ENCODE measurements around the gene BLTP1.

BLTP1 gene

GRCh38 chr4:122151982-122152710 is at the start of gene BLTP1:
Gene BLTP1, plus strand, starts transcription at chr4:122152331. Its CDS starts 18,317 bp downstream, at chr4:122170648.
- peak; percentile 89 for DNase-seq

GRCh38 chr4:122104184-122104583 is 47.9 kb upstream of the BLTP1 start:
- no peak for DNase-seq

GRCh38 chr4:122107680-122108079 is 44.5 kb upstream of the BLTP1 start:
- no peak for DNase-seq

DNA sequence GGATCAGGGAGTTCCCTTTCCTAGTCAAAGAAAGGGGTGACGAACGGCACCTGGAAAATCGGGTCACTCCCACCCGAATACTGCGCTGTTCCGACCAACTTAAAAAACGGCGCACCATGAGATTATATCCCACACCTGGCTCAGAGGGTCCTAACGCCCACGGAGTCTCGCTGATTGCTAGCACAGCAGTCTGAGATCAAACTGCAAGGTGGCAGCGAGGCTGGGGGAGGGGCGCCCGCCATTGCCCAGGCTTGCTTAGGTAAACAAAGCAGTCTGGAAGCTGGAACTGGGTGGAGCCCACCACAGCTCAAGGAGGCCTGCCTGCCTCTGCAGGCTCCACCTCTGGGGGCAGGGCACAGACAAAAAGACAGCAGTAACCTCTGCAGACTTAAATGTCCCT is 41.8 kb upstream of the BLTP1 start:
- peak; percentile 9 for DNase-seq

GRCh38 chr4:122117743-122118142 is 34.4 kb upstream of the BLTP1 start:
- DNase-seq, result no peak

DNA sequence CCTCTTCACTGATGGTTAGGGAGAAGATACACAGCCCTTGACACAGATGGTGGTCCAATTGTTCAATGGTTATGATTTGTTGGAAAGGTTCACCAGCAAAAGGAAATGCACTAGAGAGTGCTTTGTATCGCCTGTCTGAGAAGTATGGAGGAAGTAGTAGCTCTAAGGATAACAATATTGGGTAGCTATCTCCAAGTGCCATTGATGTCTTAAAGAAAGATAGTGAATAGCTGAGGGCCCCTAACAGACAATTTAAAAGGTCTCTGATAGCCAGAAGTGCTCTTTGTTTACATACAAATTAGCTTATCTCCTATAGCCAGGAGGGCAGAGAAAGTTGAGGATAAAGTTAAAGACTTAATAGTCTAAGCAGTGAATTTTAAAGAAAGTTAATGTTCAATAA is 33.9 kb upstream of the BLTP1 start:
- no peak for DNase-seq

GRCh38 chr4:122119739-122120138 is 32.4 kb upstream of the BLTP1 start:
- DNase-seq, result no peak

DNA sequence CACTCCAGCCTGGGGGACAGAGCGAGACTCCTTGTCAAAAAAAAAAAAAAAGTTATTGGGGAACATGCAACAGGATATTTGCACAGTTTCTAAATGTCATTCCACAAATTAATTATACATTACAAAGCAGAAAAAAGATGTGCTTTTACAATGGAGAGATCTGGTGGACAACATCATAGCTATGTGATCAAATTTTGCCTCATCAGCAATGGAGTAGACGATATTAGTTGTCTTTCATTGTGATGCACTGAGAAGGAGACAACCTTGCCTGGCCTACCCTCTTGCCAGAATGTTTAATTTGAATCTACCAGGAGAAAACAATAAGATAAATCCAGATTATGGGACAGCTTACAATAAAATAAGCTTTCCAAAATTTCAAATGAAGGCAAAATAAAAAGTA is 30.5 kb upstream of the BLTP1 start:
- DNase-seq, result no peak

DNA sequence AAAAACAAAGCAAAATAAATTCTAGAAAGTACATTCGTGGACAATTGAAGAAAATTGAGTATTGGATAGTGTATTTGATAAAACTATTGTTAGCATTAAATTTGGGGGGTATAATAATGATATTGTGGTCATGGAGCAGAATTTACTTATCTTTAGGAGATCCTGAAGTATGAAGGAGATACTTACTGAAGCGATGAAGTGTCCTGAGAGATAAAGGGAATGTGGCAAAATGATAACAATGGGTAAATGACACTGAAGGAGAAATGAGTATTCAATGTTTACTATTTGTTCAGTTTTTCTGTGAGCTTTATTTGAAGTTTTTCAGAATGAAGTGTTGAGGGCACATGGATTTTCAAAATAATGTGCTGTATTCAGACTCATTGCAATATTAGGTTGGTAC is 30.0 kb upstream of the BLTP1 start:
- no peak for DNase-seq

DNA sequence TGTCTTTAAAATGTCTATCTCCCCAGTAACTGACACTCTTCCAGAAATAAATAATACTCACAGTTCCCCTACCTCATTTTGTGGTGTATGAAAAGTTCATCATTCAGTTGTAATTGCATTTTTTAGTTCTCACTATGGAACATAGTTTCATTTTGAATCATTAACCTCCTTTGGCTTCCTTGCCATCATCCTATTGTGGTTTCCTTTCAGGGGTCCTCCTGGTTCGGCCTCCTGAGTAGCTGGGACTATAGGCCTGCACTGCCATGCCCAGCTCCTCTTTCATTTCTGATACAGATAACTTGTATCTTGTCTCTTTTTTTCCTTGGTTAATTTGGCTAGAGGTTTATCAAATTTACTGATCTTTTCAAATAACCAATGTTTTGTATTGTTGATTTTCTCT is 23.1 kb upstream of the BLTP1 start:
- no peak for DNase-seq

DNA sequence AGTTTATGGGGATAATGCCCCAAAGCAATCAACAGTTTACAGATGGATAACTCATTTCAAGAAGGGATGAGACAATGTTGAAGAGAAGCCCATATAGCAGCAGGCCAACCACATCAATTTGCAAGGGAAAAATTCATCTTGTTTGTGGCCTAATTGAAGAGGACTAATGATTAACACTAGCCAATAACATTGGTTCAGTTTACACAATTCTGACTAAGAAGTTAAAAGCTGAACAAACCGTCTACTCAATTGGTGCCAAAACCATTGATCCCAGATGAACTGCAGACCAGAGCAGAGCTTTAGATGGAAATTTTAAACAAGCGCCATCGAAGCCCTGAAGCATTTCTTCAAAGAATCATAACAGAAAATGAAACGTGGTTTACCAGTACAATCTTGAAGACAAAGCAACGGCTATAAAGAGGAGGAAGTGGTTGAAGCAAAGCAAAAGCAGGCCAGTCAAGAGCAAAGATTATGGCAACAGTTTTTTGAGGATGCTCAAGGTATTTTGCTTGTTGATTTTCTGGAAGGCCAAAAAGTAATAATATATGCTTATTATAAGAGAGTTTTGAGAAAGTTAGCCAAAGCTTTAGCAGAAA is 20.5 kb upstream of the BLTP1 start:
- DNase-seq, result no peak

GRCh38 chr4:122132891-122133290 is 19.2 kb upstream of the BLTP1 start:
- no peak for DNase-seq

DNA sequence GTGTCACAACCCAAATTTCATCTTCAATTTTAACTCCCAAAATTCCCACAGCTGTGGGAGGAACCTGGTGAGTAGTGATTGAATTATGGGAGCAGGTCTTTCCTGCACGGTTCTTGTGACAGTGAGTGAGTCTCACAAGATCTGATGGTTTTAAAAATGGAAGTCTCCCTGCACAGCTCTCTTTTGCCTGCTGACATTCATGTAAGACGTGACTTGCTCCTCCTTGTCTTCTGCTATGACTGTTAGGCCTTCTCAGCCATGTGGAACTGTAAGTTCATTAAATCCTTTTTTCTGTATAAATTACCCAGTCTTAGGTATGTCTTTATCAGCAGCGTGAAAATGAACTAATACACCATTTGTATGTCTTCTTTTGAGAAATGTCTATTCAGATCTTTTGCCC is 13.0 kb upstream of the BLTP1 start:
- no peak for DNase-seq

- no peak for DNase-seq
Measured at GRCh38 chr4:122140834-122141233, 11.3 kb upstream of the BLTP1 start.

- no peak for DNase-seq
Measured at GRCh38 chr4:122142687-122143086, 9.4 kb upstream of the BLTP1 start.

GRCh38 chr4:122146652-122147051 is 5.5 kb upstream of the BLTP1 start:
- no peak for DNase-seq

DNA sequence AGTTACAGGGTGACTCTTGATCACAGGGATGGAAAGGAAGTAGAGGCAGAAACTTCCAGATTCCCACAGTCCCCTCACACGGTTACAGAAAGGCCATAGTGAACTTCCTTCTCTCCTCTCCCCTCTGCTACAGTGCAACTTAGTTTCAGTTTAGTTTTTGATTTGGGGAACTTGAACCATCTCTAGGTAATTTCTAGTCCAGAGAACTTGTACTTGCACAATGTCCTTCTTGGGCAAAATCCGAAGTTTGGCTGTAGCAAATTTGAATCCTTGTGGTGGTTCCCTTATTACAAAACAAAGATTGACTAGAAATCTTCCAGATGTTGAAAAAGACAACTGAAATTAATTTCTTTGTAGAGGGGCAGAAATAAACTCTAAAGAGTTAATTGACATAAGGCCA is 1.2 kb upstream of the BLTP1 start:
- DNase-seq, result no peak

DNA sequence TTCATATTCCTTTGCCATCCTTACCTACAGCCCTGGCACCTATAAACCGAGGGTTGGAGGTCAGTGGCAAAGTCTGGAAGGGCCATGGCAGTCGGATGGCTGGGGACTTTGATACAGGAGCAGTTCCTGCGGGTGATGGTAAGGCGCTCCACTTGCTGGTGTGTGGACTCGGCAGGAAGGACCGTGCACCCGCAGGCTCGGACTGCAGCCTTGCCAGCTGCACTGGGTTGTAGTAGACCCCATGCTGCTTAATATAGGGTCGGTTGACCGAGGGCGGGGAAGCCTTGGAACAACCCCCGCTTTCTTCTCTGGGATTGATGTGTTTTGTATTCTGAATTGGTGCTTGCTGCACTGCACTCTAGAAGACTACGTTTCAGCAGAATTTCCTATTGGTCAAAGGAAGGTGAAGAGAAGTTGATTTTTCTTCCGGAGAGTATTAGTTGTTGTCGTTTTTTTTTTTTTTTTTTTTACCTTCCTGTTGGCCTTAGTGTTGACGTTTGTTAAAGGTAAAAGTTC is 638 bp downstream of the BLTP1 start:
- DNase-seq, result peak; percentile 80

GRCh38 chr4:122156819-122157218 is 4.7 kb downstream of the BLTP1 start:
- DNase-seq, result no peak

GRCh38 chr4:122163301-122163700 is 11.2 kb downstream of the BLTP1 start:
- DNase-seq, result peak; percentile 83

GRCh38 chr4:122163767-122164166 is 11.6 kb downstream of the BLTP1 start:
- DNase-seq, result peak; percentile 17

GRCh38 chr4:122167369-122167768 is 15.2 kb downstream of the BLTP1 start:
- no peak for DNase-seq

DNA sequence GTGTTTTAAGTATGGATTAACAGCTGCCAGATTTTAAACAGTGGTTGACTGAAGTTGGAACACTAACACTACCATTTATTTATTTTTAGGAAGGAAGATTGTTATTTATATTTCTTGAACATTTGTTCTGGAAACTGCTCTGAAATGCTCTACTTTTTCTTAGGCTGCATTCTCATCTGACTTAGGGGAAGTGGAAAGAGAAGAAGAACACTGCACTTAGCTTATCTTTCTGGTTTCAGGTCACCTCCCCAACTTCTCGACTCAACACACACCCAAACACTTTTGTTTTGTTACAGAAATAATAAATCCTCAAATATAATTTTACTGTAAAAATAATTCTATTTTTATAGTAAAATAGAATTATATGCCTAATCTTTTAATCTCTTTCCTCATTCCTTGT is 18.6 kb downstream of the BLTP1 start:
- no peak for DNase-seq

DNA sequence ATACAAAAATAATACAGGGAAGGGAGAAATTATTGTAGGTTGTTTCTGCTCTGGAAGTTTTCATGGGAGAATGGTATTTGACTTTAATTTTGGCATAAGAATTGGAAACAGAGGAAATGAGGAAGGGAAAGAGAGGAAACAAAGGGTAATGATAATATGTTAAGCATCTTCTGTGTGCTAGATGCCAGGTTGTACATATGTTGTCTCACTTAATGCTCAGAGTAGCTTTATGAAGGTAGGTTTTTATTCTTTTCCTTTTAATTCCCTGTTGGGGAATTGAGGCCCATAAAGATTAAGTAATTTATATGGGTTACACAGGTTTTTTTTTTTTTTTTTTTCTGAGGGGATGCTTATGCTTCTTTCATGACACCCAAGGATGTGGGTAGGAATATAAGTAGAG is 19.2 kb downstream of the BLTP1 start:
- DNase-seq, result no peak

DNA sequence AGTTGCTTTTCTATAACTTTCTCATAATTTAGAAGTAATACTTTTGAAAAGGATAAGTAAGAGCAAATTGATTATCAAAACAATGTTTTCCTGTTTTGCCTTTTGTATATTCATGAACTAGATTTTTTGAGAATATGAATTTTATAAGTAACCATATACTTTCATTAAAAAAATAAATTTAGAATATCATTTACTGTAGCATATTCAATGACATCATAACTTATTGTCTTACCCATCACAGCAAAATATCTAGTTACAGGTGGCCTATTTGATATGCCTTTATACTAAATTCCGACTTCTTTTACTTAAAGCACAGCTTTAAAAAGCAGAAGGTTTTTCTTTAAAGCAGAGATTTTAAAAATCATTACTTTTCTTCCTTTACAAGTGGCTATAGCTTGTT is 20.1 kb downstream of the BLTP1 start:
- no peak for DNase-seq

Data from NCI-H69 (cell line).